Esophagus squamous epithelium (tissue), 5 donors: ENCODE results near the gene NRDE2. TPM values are rescaled to one million over a fixed set of nuclear protein-coding genes. Genes with fewer than 3 reads are reported as not detected.

Experiments used
- DNase-seq: peaks from one replicate; lab custom pipeline; 2025; lab: John Stamatoyannopoulos, UW
- H3K27ac ChIP-seq, 4 donors: fragments of 200-600 bp; sonication (generic); one replicate each; pipeline ENCODE4 v1.5.1; 2016 to 2019; ENCODE audit warnings: mild to moderate bottlenecking in 1 of 4
- H3K27me3 ChIP-seq, 4 donors: fragments of 200-600 bp; sonication (generic); 1 replicate in 3 of 4; 2 replicates in 1 of 4; pipeline versions ENCODE4 v1.5.1 to v1.6.0; 2017 to 2021; ENCODE audit warnings: antibody characterized with exemption in 1 of 4
- H3K36me3 ChIP-seq, 3 donors: fragments of 200-600 bp; sonication (generic); one replicate each; pipeline ENCODE4 v1.5.1; 2016 to 2019
- H3K4me1 ChIP-seq, 3 donors: fragments of 200-600 bp; sonication (generic); one replicate each; pipeline ENCODE4 v1.5.1; 2017 to 2019
- H3K4me3 ChIP-seq, 4 donors: fragments of 200-600 bp; sonication (generic); 1 replicate in 3 of 4; 2 replicates in 1 of 4; pipeline ENCODE4 v1.5.1; 2016 to 2019; ENCODE audit warnings: mild to moderate bottlenecking in 2 of 4, moderate library complexity in 1 of 4
- H3K9me3 ChIP-seq, 3 donors: fragments of 200-600 bp; sonication (generic); one replicate each; pipeline ENCODE4 v1.5.1; 2016 to 2019
- CTCF ChIP-seq, 6 experiments: fragments of 450-650 bp in 4 of 6; fragments of 200-600 bp in 2 of 6; sonication (generic) in 2 of 6; IDR thresholded peaks; one replicate each; pipeline ENCODE4 v1.5.1; 2016 to 2019; ENCODE audit warnings: antibody characterized with exemption in 6 of 6, mild to moderate bottlenecking in 4 of 6, moderate library complexity in 4 of 6
- POLR2A ChIP-seq, 4 donors: fragments of 450-650 bp; IDR thresholded peaks; one replicate each; pipeline ENCODE4 v1.6.1; 2017; ENCODE audit warnings: antibody characterized with exemption in 4 of 4, mild to moderate bottlenecking in 4 of 4, moderate library complexity in 3 of 4
- WGBS, 2 donors: methylation state at CpG; one replicate each; pipeline ENCODE4 v1.1.5; 2018; 5-methylcytosine and 5-hydroxymethylcytosine counted together
- intact Hi-C: fragments of 100-400 bp; cut with DNase I; formaldehyde crosslinking; loops from one replicate; pipeline ENCODE4 v1.15.0; 2022
- total RNA-seq, 4 donors: library from RNA; depleted of rRNA; stranded (reverse); fragments of >200 nt; gene quantifications; one replicate each; pipeline ENCODE4 v1.1.0, GENCODE V29; 2016
- donor health status: DM: yes; HTN: yes; CAD: no.

Gene NRDE2
- total RNA-seq, 4 donors from 2014 or later: 9.6 to 13.4 (median 10.3) TPM

GRCh38 chr14:90361865-90362557, 30.3 kb upstream of the NRDE2 start:
- Histone ChIP-seq H3K27ac (no peak overlapping the region), H3K9me3 (no peaks in the 10 kb centered on the region), H3K27me3 (no peaks in the 10 kb centered on the region), H3K4me1 (no peaks in the 10 kb centered on the region), H3K36me3 (no peaks in the 10 kb centered on the region), H3K4me3 (no peak overlapping the region)
- no peak for DNase-seq
- 72 to 76% methylated on average over 7 of the region's 7 CpGs for WGBS, 2 donors
- TF ChIP-seq CTCF (IDR thresholded peaks at IDR 0.05) (no peak), POLR2A (IDR thresholded peaks at IDR 0.05) (no peak)
- intact Hi-C loops: no loop called here

DNA sequence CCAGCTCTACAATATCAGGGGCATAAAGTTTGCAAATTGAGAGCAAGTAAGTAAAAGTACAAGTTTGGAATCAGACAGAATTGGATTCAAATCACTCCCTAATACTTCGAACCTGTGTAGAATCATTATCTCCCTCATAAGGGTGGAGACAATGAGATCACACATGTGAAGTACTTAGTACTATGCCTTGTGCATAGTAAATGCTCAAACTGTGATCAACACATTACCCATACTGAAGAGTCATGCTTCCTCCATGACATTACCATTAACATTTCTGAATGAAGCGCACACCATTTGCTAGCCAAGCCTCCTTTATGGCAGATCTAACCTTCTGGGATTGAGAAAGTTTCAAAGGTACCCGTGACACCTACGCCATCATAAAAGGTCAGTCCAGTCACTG, 26.6 kb upstream of the NRDE2 start:
- Histone ChIP-seq H3K36me3 (no peaks in the 10 kb centered on the region), H3K9me3 (no peaks in the 10 kb centered on the region), H3K27ac (no peak overlapping the region), H3K27me3 (peaks cover 0 to 3% (median 0%) of the 10 kb centered on the region in 4 donors), H3K4me1 (no peaks in the 10 kb centered on the region), H3K4me3 (no peak overlapping the region)
- TF ChIP-seq POLR2A (IDR thresholded peaks at IDR 0.05) (no peak), CTCF (IDR thresholded peaks at IDR 0.05) (no peak)
- WGBS, 2 donors: 83 to 94% methylated on average over 4 of the region's 4 CpGs
- intact Hi-C loops: no loop called here
- no peak for DNase-seq

DNA sequence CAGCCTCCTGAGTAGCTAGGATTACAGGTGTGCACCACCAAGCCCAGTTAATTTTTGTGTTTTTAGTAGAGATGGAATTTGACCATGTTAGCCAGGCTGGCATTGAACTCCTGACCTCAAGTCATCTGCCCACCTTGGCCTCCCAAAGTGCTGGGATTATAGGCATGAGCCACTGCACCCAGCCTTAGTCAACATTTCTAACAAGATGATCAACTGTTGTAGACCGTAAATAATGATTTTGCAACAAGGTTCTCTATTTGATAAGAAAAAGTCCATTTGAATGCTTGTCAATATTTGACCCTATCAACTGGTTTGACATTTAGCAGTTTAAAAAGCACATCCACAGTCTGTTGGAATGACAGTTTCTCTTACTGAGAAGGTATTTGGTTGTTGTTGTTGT, 25.2 kb upstream of the NRDE2 start:
- no peaks in the 10 kb centered on the region for H3K9me3 ChIP-seq
- no peaks in the 10 kb centered on the region for H3K36me3 ChIP-seq
- 82 to 88% methylated on average over 1 of the region's 1 CpG for WGBS, 2 donors
- TF ChIP-seq CTCF (IDR thresholded peaks at IDR 0.05): no peak
- no peak for TF ChIP-seq POLR2A (IDR thresholded peaks at IDR 0.05)
- H3K27ac ChIP-seq: no peak overlapping the region
- DNase-seq: no peak
- intact Hi-C loops: no loop called here
- H3K27me3 ChIP-seq: peaks cover 0 to 3% (median 0%) of the 10 kb centered on the region in 4 donors
- no peak overlapping the region for H3K4me3 ChIP-seq
- no peaks in the 10 kb centered on the region for H3K4me1 ChIP-seq

DNA sequence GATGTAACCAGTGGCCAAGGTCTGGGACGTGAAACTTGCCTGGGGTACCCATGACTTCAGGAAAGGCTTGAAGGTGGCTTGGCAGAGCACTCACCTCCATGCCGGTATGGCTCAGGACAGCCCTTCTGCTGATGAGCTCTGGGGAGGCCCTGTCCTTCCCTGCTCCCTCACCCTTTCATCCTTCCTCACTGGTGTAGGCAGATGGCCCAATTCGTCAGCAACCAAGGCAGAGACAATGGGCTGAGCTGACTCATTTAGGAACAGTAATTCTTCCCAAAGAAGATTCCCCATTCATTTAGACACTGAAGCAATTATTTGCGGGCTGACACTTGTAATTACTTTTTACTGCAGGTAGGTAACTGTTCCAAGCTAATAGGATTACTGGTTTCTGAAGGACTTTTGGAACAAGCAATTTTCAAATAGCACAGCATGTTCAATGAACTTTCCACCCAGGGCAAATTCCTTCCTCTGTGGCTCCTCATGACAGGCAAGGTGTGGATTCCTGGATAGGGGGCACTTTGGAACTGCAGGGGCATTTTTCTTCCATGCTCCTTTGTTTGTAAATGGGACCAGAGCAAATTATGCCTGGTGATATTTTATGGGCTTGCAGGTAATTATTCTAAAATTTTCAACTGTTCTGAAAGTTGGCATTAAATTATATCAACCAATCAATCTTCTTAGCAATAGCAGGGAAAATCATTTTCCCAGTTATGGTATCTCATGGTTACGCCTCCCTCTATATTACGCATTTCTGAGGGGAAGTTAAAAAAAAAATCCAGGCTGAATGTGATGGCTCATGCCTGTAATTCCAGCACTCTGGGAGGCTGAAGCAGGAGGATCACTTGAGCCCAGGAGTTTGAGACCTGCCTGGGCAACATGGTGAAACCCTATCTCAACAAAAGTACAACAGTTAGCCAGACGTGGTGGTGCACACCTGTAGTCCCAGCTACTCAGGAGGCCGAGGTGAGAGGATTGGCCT, 24.1 kb upstream of the NRDE2 start:
- Histone ChIP-seq H3K36me3 (no peaks in the 10 kb centered on the region), H3K9me3 (no peaks in the 10 kb centered on the region), H3K27me3 (peaks cover 0 to 3% (median 0%) of the 10 kb centered on the region in 4 donors), H3K4me1 (no peaks in the 10 kb centered on the region), H3K4me3 (no peak overlapping the region), H3K27ac (no peak overlapping the region)
- no peak for DNase-seq
- intact Hi-C loops: no loop called here
- TF ChIP-seq POLR2A (IDR thresholded peaks at IDR 0.05) (no peak), CTCF (IDR thresholded peaks at IDR 0.05) (no peak)
- 52 to 64% methylated on average over 8 of the region's 8 CpGs for WGBS, 2 donors
